HepG2 (cell line): ENCODE measurements around the gene BTBD19. TPM values are rescaled to one million over a fixed set of nuclear protein-coding genes. Genes with fewer than 3 reads are reported as not detected.

Source experiments
- CCDC6 ChIP-seq: sonication (generic); formaldehyde crosslinking; IDR thresholded peaks from 2 replicates; pipeline ENCODE4 v1.8.1; 2022; ENCODE audit warnings: mild to moderate bottlenecking, missing genetic modification reagents, moderate library complexity
- FOXJ3 ChIP-seq: sonication (generic); formaldehyde crosslinking; IDR thresholded peaks from 2 replicates; pipeline ENCODE4 v1.4.0; 2020; ENCODE audit warnings: missing genetic modification reagents, mild to moderate bottlenecking, borderline replicate concordance
- FOXK2 ChIP-seq: fragments of 450-650 bp; IDR thresholded peaks from 2 replicates; pipeline ENCODE4 v1.6.1; 2016
- NR2C2 ChIP-seq: sonication (generic); formaldehyde crosslinking; IDR thresholded peaks from 2 replicates; pipeline ENCODE4 v1.4.0; 2020; ENCODE audit warnings: missing genetic modification reagents, mild to moderate bottlenecking, moderate library complexity, borderline replicate concordance
- TCF7L2 ChIP-seq: IDR thresholded peaks from 2 replicates; pipeline ENCODE4 v1.6.1; 2011; ENCODE audit warnings: mild to moderate bottlenecking, low read depth, low read length, moderate library complexity
- TGIF2 ChIP-seq: IDR thresholded peaks from 2 replicates; pipeline ENCODE4 v1.6.1; 2016; ENCODE audit warnings: control low read depth, missing compliant biosample characterization
- THAP11 ChIP-seq: IDR thresholded peaks from 2 replicates; pipeline ENCODE4 v1.6.1; 2016; ENCODE audit warnings: missing biosample characterization, missing genetic modification reagents
- ZFY ChIP-seq: sonication (generic); formaldehyde crosslinking; IDR thresholded peaks from 2 replicates; pipeline ENCODE4 v1.4.0; 2020; ENCODE audit warnings: missing genetic modification reagents
- ZNF235 ChIP-seq: sonication (generic); formaldehyde crosslinking; IDR thresholded peaks from 2 replicates; pipeline ENCODE4 v1.8.1; 2023; ENCODE audit warnings: mild to moderate bottlenecking, missing genetic modification reagents, borderline replicate concordance
- ZNF432 ChIP-seq: sonication (generic); formaldehyde crosslinking; IDR thresholded peaks from 2 replicates; pipeline ENCODE4 v1.5.0; 2020; ENCODE audit warnings: missing genetic modification reagents, mild to moderate bottlenecking, borderline replicate concordance
- ZNF550 ChIP-seq: sonication (generic); formaldehyde crosslinking; IDR thresholded peaks from 2 replicates; pipeline ENCODE4 v1.4.0; 2020; ENCODE audit warnings: mild to moderate bottlenecking, missing genetic modification reagents, borderline replicate concordance
- polyA plus RNA-seq, 8 experiments: library from polyadenylated mRNA; depleted of rRNA in 3 of 8; stranded (reverse) in 7 of 8; unstranded in 1 of 8; fragments of >200 nt; fragmentation: Illumina TruSeq in 4 of 8; extraction: Trizol in 4 of 8; gene quantifications; 2 replicates each; pipeline versions ENCODE4 v1.2.1 to v1.2.3, GENCODE V29; 2011 to 2016; ENCODE audit warnings: low read depth in 4 of 8, missing spikeins in 1 of 8, mixed read lengths in 1 of 8; ENCODE audit not compliant: insufficient read depth in 1 of 8
- total RNA-seq, 5 experiments: library from RNA; depleted of rRNA; stranded (reverse); fragments of >200 nt; fragmentation: Illumina TruSeq; extraction: Trizol; gene quantifications; 2 replicates each; pipeline ENCODE4 v1.2.3, GENCODE V29; 2016; ENCODE audit warnings: low read depth in 1 of 5
- TF ChIP-seq, protein P1 (sequence below): sonication (generic); formaldehyde crosslinking; IDR thresholded peaks from 2 replicates; pipeline ENCODE4 v1.5.1; 2020; ENCODE audit warnings: missing genetic modification reagents, mild to moderate bottlenecking, borderline replicate concordance
- TF ChIP-seq, protein P2 (sequence below): sonication (generic); formaldehyde crosslinking; IDR thresholded peaks from 2 replicates; pipeline ENCODE4 v1.4.0; 2020; ENCODE audit warnings: missing genetic modification reagents
- TF ChIP-seq, protein P3 (sequence below): sonication (generic); formaldehyde crosslinking; IDR thresholded peaks from 2 replicates; pipeline ENCODE4 v1.5.1; 2020; ENCODE audit warnings: missing genetic modification reagents, mild to moderate bottlenecking, borderline replicate concordance
- TF ChIP-seq, protein P4 (sequence below): sonication (generic); formaldehyde crosslinking; IDR thresholded peaks from 2 replicates; pipeline ENCODE4 v1.4.0; 2020; ENCODE audit warnings: missing genetic modification reagents, borderline replicate concordance
- TF ChIP-seq, protein P5 (sequence below): sonication (generic); formaldehyde crosslinking; IDR thresholded peaks from 2 replicates; pipeline ENCODE4 v1.5.0; 2020; ENCODE audit warnings: mild to moderate bottlenecking, missing genetic modification reagents, moderate library complexity

The BTBD19 gene
- total and polyA plus RNA-seq, 2 of the 13 experiments (the other 11 are each of a cell fraction or from before 2014, with no cell fraction given) = 2.7 to 6.7 TPM

DNA sequence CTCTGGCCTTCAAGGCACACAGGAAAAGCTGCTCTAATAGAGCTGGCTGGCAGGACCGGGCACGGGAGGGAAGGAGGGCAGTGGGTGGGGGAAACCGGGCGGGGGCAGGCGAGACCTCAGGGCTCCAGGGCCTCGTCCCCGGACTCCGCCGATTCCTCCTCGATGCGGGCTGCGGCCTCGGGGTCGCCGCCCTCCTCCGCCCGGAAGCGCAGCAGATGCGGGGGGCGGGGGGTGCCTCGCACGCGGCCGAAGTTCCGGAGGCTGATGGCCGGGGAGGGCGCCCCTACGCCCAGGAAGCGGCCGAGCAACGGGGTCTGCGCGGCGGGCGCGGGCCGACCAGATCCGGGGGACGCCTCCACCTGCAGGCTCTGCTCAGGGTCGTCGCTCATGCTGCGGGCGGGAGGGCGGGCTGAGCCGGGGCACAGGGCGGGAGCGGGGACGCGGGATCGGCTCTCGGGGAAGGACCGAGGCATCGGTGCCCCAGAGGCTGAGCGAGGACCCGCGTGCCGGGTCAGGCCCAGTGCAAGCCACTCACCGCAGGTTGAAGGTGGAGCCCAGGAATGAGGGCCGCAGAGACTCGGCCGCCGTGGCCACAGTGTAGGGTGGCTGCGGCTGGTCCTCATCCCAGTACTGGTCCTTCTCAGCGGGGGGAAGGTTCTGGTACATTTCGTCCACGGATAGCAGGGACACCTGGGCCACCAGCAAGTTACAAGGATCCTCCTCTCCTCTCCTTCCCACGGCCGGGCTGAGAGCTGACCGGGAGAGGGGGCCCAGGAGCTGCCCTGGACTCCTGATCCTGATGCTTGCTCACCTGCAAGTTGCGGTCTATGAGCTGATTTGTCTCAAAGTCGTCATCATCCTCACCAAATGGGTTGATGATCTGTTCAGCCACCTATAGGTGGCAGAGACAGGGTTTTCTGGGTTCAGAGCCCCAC lies 24.0 kb upstream of the BTBD19 start (continued):
- TF ChIP-seq, protein P1, sequence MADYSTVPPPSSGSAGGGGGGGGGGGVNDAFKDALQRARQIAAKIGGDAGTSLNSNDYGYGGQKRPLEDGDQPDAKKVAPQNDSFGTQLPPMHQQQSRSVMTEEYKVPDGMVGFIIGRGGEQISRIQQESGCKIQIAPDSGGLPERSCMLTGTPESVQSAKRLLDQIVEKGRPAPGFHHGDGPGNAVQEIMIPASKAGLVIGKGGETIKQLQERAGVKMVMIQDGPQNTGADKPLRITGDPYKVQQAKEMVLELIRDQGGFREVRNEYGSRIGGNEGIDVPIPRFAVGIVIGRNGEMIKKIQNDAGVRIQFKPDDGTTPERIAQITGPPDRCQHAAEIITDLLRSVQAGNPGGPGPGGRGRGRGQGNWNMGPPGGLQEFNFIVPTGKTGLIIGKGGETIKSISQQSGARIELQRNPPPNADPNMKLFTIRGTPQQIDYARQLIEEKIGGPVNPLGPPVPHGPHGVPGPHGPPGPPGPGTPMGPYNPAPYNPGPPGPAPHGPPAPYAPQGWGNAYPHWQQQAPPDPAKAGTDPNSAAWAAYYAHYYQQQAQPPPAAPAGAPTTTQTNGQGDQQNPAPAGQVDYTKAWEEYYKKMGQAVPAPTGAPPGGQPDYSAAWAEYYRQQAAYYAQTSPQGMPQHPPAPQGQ = no peak
- TF ChIP-seq TCF7L2 (no peak), NR2C2 (CRISPR knock-in tag) (no peak; the same call in 1 of the 2 replicates), ZNF432 (CRISPR knock-in tag) (no peak), TGIF2 (no peak), ZNF550 (CRISPR knock-in tag) (0 out of 2 replicates have a peak, but pooled peaks have one; percentile 53), ZNF235 (CRISPR knock-in tag) (peak; percentile 33; the same call in 1 of the 2 replicates), CCDC6 (0 out of 2 replicates have a peak, but pooled peaks have one; percentile 37), FOXK2 (no peak), FOXJ3 (CRISPR knock-in tag) (no peak), ZFY (CRISPR knock-in tag) (peak; percentile 91), THAP11 (CRISPR knock-in tag) (peak; percentile 66; the same call in 1 of the 2 replicates)
- TF ChIP-seq, protein P2, sequence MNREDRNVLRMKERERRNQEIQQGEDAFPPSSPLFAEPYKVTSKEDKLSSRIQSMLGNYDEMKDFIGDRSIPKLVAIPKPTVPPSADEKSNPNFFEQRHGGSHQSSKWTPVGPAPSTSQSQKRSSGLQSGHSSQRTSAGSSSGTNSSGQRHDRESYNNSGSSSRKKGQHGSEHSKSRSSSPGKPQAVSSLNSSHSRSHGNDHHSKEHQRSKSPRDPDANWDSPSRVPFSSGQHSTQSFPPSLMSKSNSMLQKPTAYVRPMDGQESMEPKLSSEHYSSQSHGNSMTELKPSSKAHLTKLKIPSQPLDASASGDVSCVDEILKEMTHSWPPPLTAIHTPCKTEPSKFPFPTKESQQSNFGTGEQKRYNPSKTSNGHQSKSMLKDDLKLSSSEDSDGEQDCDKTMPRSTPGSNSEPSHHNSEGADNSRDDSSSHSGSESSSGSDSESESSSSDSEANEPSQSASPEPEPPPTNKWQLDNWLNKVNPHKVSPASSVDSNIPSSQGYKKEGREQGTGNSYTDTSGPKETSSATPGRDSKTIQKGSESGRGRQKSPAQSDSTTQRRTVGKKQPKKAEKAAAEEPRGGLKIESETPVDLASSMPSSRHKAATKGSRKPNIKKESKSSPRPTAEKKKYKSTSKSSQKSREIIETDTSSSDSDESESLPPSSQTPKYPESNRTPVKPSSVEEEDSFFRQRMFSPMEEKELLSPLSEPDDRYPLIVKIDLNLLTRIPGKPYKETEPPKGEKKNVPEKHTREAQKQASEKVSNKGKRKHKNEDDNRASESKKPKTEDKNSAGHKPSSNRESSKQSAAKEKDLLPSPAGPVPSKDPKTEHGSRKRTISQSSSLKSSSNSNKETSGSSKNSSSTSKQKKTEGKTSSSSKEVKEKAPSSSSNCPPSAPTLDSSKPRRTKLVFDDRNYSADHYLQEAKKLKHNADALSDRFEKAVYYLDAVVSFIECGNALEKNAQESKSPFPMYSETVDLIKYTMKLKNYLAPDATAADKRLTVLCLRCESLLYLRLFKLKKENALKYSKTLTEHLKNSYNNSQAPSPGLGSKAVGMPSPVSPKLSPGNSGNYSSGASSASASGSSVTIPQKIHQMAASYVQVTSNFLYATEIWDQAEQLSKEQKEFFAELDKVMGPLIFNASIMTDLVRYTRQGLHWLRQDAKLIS (CRISPR knock-in tag) = no peak
- TF ChIP-seq, protein P3, sequence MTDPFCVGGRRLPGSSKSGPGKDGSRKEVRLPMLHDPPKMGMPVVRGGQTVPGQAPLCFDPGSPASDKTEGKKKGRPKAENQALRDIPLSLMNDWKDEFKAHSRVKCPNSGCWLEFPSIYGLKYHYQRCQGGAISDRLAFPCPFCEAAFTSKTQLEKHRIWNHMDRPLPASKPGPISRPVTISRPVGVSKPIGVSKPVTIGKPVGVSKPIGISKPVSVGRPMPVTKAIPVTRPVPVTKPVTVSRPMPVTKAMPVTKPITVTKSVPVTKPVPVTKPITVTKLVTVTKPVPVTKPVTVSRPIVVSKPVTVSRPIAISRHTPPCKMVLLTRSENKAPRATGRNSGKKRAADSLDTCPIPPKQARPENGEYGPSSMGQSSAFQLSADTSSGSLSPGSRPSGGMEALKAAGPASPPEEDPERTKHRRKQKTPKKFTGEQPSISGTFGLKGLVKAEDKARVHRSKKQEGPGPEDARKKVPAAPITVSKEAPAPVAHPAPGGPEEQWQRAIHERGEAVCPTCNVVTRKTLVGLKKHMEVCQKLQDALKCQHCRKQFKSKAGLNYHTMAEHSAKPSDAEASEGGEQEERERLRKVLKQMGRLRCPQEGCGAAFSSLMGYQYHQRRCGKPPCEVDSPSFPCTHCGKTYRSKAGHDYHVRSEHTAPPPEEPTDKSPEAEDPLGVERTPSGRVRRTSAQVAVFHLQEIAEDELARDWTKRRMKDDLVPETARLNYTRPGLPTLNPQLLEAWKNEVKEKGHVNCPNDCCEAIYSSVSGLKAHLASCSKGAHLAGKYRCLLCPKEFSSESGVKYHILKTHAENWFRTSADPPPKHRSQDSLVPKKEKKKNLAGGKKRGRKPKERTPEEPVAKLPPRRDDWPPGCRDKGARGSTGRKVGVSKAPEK = no peak
- TF ChIP-seq, protein P4, sequence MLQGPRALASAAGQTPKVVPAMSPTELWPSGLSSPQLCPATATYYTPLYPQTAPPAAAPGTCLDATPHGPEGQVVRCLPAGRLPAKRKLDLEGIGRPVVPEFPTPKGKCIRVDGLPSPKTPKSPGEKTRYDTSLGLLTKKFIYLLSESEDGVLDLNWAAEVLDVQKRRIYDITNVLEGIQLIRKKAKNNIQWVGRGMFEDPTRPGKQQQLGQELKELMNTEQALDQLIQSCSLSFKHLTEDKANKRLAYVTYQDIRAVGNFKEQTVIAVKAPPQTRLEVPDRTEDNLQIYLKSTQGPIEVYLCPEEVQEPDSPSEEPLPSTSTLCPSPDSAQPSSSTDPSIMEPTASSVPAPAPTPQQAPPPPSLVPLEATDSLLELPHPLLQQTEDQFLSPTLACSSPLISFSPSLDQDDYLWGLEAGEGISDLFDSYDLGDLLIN (CRISPR knock-in tag) = no peak
- TF ChIP-seq, protein P5, sequence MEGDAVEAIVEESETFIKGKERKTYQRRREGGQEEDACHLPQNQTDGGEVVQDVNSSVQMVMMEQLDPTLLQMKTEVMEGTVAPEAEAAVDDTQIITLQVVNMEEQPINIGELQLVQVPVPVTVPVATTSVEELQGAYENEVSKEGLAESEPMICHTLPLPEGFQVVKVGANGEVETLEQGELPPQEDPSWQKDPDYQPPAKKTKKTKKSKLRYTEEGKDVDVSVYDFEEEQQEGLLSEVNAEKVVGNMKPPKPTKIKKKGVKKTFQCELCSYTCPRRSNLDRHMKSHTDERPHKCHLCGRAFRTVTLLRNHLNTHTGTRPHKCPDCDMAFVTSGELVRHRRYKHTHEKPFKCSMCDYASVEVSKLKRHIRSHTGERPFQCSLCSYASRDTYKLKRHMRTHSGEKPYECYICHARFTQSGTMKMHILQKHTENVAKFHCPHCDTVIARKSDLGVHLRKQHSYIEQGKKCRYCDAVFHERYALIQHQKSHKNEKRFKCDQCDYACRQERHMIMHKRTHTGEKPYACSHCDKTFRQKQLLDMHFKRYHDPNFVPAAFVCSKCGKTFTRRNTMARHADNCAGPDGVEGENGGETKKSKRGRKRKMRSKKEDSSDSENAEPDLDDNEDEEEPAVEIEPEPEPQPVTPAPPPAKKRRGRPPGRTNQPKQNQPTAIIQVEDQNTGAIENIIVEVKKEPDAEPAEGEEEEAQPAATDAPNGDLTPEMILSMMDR (CRISPR knock-in tag) = peak; percentile 65
